HT-29 (cell line): ENCODE measurements around the gene PM20D1. TPM values are rescaled to one million over a fixed set of nuclear protein-coding genes. Genes with fewer than 3 reads are reported as not detected.
A peak's percentile ranks its signal among the peaks of the same experiment; 100 is the strongest.

Source experiments
- DNase-seq: peaks from one replicate; pipeline ENCODE4 v3.0.0-alpha.2; 2015; ENCODE audit warnings: low spot score
- total RNA-seq: library from RNA; depleted of rRNA; stranded (reverse); fragments of >200 nt; shearing (Covaris generic); gene quantifications from 2 replicates; pipeline ENCODE4 v1.2.3, GENCODE V29; 2014

Gene PM20D1
- total RNA-seq, 1 experiment from 2014 or later, result not detected

DNA sequence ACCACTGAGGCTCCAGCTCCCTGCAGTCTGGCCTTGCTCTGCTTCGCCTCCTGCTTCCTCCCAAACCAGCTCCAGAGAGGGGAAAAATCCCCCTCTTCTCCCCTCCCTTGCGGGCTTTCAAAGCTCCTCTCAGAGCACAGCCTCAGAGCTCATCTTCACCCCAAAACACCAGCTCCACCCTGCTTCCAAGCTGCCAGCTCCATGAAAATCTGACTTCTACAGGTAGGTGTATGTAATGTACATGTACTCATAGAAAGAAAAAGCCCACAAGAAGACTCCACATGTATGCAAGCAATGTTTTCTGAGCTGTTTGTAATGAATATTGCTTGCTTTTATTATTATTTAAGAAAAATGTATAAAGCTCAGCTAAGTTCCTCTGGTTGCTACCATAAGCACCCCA is 45.3 kb downstream of the PM20D1 start:
- DNase-seq, result no peak

DNA sequence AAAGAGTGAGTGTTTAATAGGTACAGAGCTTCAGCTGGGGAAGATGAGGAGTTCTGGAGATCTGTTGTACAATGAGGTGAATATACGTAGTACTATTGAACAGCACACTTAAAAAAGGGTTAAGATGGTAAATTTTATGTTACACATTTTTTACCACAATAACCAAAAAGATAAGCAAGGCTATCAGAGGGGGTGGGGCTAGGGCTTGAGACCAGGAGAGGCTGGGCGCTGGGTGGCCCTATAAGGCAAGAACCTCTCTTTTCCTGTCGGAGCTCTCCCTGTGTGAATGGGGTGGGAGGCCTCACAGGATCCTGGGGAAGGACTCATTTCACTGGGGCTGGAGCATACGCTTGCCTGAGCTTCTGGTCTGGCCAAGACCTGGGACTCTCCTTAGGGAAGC is 45.9 kb downstream of the PM20D1 start:
- no peak for DNase-seq

DNA sequence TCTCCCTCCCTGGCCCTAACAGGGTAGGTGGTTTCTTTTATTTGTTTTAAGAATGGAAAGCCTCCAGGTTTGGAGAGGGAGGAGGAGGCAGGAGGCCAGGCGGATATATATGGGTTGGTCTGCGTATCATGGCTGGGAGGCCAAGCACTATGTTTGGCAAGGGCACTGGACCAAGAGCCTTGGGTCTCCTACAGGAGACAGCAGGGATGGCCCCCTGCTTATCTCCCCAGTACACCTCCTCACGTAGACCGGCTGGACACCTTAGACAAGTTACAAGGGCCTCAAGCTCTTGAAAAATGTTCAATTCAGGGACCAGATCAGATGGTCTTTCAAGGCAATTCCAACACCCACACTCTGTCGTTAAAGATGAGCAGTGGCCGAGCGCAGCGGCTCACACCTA is 47.9 kb downstream of the PM20D1 start:
- DNase-seq, result no peak

GRCh38 chr1:205800981-205801703 is 48.8 kb downstream of the PM20D1 start:
- DNase-seq, result peak; percentile 52

GRCh38 chr1:205800427-205800826 is 49.5 kb downstream of the PM20D1 start:
- peak; percentile 1 for DNase-seq

- no peak for DNase-seq
Measured at GRCh38 chr1:205798577-205798976, 51.4 kb downstream of the PM20D1 start.

DNA sequence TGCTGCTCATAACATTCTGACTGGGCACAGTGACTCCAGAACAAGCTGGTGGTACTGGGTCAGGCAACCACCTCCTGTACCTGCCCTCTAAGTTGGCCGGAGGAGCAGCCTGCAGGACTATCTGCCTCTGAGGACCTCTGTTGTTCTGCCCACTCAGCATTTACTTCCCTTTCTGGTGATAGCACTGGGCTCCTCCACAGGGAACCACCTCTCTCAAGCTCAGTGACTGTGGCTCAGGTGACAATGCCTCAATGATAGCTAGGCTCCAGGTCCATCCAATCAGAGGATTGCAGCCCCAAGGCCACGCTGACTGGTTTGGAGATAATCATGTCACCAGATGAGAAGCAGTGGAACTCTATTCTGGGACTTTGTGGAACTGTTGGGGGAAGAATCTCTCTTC is 52.8 kb downstream of the PM20D1 start:
- DNase-seq, result no peak

- no peak for DNase-seq
Measured at GRCh38 chr1:205794011-205794730, 55.8 kb downstream of the PM20D1 start.

DNA sequence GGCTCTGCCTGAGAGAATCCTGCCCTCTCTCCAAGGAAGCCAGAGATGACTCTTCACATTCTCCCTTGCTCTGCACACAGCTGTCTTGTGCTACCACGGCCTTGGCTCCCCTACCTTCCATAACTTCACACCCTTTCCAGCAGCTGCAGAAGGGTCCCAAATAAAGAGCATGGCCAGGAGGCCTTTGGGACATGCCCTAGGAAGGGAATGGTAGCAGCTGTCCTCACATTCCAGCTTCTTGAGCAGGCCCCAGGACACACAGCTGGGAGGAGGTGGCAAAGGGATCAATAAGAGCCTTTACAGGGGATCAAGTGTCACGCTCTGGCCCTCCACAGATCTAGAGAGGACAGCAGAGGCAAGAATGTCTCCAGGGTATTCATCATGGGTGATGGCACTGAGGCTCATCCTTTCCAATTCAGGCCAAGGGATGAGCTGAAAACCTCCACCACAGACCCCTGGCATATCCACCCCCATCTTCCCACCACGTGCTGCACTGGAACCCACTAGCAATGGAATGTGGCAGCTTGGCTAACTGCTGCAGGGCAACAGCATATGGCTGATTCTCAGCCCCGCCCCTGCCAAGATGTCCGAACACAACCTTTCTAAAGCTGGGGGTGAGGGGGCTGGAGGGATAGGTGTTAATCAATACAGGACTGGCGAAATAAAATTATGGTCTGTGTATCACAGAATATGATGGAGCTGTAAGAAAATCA is 56.8 kb downstream of the PM20D1 start:
- no peak for DNase-seq

GRCh38 chr1:205792481-205792881 is 57.5 kb downstream of the PM20D1 start:
- DNase-seq, result no peak

GRCh38 chr1:205791568-205792180 is 58.3 kb downstream of the PM20D1 start:
- peak; percentile 83 for DNase-seq

DNA sequence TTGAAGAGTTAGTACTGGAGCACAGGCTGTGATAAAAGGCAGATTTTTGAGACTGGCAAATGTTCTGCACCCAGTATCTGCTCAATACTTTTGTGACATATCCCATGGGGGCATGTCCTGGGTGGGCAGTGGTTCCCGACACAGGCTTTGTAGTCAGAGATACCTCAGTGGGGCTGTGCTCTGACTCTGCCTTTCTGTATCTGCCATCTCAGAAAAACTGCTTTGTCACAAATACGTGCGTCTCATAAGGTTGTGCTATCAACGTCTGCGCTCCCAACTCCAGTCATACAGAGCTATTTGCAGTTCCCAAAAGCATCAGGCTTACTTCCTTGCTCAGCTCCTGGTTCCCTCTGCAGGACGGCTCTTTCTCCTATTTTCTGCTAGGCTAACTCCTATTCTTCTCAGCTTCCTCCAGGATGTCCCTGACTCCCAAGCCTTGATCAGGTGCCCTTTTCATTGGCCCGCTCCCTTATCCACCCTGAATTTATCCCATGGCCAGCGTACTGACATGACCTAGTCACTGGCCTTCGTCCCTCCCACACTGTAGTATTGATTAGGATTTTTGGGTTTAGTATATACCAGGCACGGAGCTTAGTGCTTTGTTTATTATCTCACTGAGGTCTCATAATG is 62.5 kb downstream of the PM20D1 start:
- DNase-seq, result no peak

DNA sequence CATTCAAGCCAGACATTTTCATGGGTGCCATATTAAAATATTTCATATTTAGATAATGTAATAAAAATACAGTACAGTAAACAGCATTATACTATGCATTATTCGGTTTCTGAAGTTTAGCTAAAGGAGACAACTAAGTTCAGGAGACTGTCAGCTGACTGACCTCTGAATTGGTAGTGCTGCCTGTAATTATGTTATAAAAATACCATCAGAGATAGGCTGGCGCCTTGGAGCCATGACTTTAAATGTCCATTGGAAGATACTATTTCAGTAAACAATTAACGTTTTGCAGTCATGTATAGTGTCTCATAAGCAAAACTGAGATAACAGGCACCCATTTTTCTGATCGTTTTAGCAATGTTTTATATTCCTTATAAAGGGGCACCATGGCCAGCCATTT is 63.3 kb downstream of the PM20D1 start:
- no peak for DNase-seq

DNA sequence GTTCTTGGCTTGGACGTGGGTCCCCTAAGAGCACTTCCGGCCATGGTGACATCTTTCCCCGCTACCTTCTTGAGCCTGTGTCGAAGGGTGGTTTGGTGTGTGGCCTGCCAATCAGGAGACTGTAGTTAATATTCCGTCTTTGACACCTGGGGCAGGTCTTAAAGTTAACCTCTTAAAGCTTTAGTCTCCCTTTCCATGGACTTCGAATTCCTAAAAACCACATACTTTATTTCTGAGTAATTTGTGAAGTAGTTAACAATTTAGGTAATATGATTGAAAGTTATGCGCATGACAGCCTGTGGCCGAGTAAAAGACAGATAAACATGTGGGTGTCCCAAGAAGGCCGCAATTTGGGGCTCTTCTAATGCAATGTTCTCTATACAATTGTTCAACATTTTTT is 64.5 kb downstream of the PM20D1 start:
- no peak for DNase-seq

GRCh38 chr1:205783904-205784303 is 66.0 kb downstream of the PM20D1 start:
- no peak for DNase-seq

GRCh38 chr1:205783433-205783795 is 66.5 kb downstream of the PM20D1 start:
- DNase-seq, result no peak

DNA sequence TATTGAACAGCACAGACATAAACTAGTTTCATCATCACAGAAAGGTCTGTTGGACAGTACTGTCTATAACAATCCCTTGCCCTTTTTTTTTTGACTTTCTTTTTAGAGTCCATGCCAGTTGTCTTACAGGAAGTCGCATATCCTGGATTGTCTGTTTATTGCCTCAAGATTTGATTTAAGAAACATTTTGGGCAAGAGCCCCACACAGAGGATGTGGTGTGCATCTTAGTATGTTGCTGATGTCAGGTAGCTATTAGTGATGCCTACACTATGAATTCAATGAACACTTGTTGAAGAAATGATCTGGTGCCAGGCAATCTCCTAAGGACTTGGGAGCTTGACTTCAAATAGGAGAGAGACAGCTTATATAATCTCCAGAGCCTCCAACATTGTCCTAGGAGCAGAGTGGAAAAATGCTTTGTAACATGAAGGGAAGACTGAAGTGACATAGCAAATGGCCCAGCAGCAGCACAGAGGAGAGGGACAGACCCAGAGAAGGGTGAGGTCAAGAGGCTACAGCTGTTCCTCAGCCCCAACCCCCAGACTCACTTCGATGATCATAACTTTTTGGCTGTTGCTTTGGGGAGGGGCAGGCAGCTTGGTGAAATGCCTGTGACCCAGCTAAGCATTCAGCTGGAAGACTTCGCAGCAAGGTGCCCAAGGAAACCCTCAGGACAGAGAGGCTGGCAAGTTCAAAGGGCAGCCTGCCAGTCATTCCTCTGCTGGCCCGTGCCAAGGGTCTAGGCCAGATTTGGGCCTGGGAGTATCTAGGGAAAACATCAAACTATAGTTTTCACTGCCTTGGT is 67.1 kb downstream of the PM20D1 start:
- no peak for DNase-seq

DNA sequence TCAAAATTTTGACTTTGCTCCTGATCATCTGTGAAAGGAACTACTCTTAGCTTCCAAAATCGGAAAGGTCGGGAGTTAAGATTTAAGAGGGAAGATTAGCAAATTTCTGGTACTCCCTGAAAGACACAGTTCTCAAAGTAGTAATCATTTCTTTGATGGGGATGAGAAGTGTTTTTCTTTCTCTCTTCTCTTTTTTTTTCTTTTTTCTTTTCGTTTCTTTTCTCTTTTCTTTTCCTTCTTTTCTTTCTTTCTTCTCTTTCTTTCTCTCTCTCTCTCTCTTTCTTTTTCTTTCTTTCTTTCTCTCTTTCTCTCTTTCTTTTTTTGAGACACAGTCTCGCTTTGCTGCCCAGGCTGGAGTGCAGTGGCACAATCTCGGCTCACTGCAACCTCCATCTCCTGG is 69.6 kb downstream of the PM20D1 start:
- no peak for DNase-seq
